Left ventricle myocardium superior (tissue), 1 donor: ENCODE results near the gene RAP1GAP2. TPM values are rescaled to one million over a fixed set of nuclear protein-coding genes. Genes with fewer than 3 reads are reported as not detected.

Source experiments
- ATAC-seq: fragments of 200-7000 bp; cut with Tn5 transposase; one replicate; pipeline ENCODE4 v1.9.1; 2020; ENCODE audit warnings: mild to moderate bottlenecking, moderate library complexity
- DNase-seq: peaks from one replicate; pipeline ENCODE4 v3.0.0-alpha.2; 2020
- intact Hi-C: fragments of 100-400 bp; cut with micrococcal nuclease; formaldehyde crosslinking; loops from one replicate; pipeline ENCODE4 v1.11.0; 2022
- total RNA-seq: library from RNA; stranded (reverse); fragmentation: NEBNext Ultra II Directional; extraction: Animal tissue kit (Norgen Biotek cat#: 25700); gene quantifications from one replicate; pipeline ENCODE4 v1.2.1, GENCODE V29; 2021
- donor health status: DM: no; HTN: yes; CAD: no; lungs with severe emphysema.

Gene RAP1GAP2
- total RNA-seq, 1 donor from 2014 or later, result 48.9 TPM

- peak; percentile 62 for DNase-seq
- intact Hi-C loops, result no loop called here
These were observed 105.3 kb downstream of the RAP1GAP2 start for GRCh38 chr17:2901582-2901981.

GRCh38 chr17:2902546-2902945 lies 106.3 kb downstream of the RAP1GAP2 start:
- intact Hi-C loops, result no loop called here
- ATAC-seq (no peak), DNase-seq (no peak)

More at GRCh38 chr17:2901582-2901981, 105.3 kb downstream of the RAP1GAP2 start:
- peak; percentile 54 for ATAC-seq

GRCh38 chr17:2903193-2903974 lies 107.1 kb downstream of the RAP1GAP2 start:
- DNase-seq (peak; percentile 47), ATAC-seq (peak; percentile 20)
- intact Hi-C loops, result no loop called here

GRCh38 chr17:2904135-2904534 lies 107.9 kb downstream of the RAP1GAP2 start:
- intact Hi-C loops, result no loop called here
- ATAC-seq, result peak; percentile 81
- peak; percentile 84 for DNase-seq

GRCh38 chr17:2905269-2905668 lies 109.0 kb downstream of the RAP1GAP2 start:
- ATAC-seq (peak; percentile 80), DNase-seq (peak; percentile 88)
- intact Hi-C loops, result no loop called here

GRCh38 chr17:2905696-2906501 lies 109.7 kb downstream of the RAP1GAP2 start:
- intact Hi-C loops, result no loop called here
- ATAC-seq (peak; percentile 23), DNase-seq (peak; percentile 40)

- intact Hi-C loops, result no loop called here
These were observed 110.7 kb downstream of the RAP1GAP2 start for GRCh38 chr17:2906901-2907300.

GRCh38 chr17:2909175-2909845 lies 113.1 kb downstream of the RAP1GAP2 start:
- no peak for ATAC-seq
- intact Hi-C loops, result no loop called here
- no peak for DNase-seq

More at GRCh38 chr17:2906901-2907300, 110.7 kb downstream of the RAP1GAP2 start:
- ATAC-seq (no peak), DNase-seq (no peak)

- no peak for DNase-seq
- intact Hi-C loops, result no loop called here
- ATAC-seq, result no peak
These were observed 113.6 kb downstream of the RAP1GAP2 start for GRCh38 chr17:2909846-2910234.

- intact Hi-C loops, result no loop called here
- ATAC-seq (peak; percentile 54), DNase-seq (peak; percentile 52)
These were observed 115.0 kb downstream of the RAP1GAP2 start for GRCh38 chr17:2911035-2911754.

GRCh38 chr17:2911755-2912111 lies 115.5 kb downstream of the RAP1GAP2 start:
- no peak for DNase-seq
- intact Hi-C loops, result no loop called here
- peak; percentile 54 for ATAC-seq

GRCh38 chr17:2912754-2913153 lies 116.5 kb downstream of the RAP1GAP2 start:
- DNase-seq, result no peak
- intact Hi-C loops, result no loop called here

GRCh38 chr17:2916461-2916860 lies 120.2 kb downstream of the RAP1GAP2 start:
- DNase-seq (no peak), ATAC-seq (peak; percentile 33)
- intact Hi-C loops, result no loop called here

More at GRCh38 chr17:2912754-2913153, 116.5 kb downstream of the RAP1GAP2 start:
- ATAC-seq, result no peak

GRCh38 chr17:2921443-2921842 lies 125.2 kb downstream of the RAP1GAP2 start:
- intact Hi-C loops, result no loop called here
- ATAC-seq (no peak), DNase-seq (no peak)

- DNase-seq (no peak), ATAC-seq (peak; percentile 27)
- intact Hi-C loops, result no loop called here
These were observed 128.0 kb downstream of the RAP1GAP2 start for GRCh38 chr17:2924211-2924610.

- intact Hi-C loops, result no loop called here
- no peak for ATAC-seq
- no peak for DNase-seq
These were observed 128.8 kb downstream of the RAP1GAP2 start for GRCh38 chr17:2925011-2925410.

GRCh38 chr17:2926019-2926650 lies 129.9 kb downstream of the RAP1GAP2 start:
- ATAC-seq, result no peak
- no peak for DNase-seq
- intact Hi-C loops, result no loop called here

- ATAC-seq, result no peak
- DNase-seq, result no peak
- intact Hi-C loops, result no loop called here
These were observed 132.2 kb downstream of the RAP1GAP2 start for GRCh38 chr17:2928294-2928890.
